Fibroblast of the aortic adventitia (primary cell): ENCODE measurements around the gene LUZP1. TPM values are rescaled to one million over a fixed set of nuclear protein-coding genes. Genes with fewer than 3 reads are reported as not detected.
"Not testable (repeated sequence)": the region's sequence is repeated elsewhere in the genome, so short reads cannot be mapped to it uniquely, and the experiment has no call there.

Experiments
- DNase-seq: peaks from one replicate; pipeline ENCODE4 v3.0.0-alpha.2; 2010; ENCODE audit warnings: low read depth
- H3K4me3 ChIP-seq: 2 replicates; pipeline ENCODE4 v1.5.1; 2011; ENCODE audit warnings: low read depth, mild to moderate bottlenecking, control low read depth, low read length, moderate library complexity
- total RNA-seq: library from RNA; depleted of rRNA; stranded (reverse); fragments of >200 nt; gene quantifications from 2 replicates; pipeline ENCODE4 v1.2.3, GENCODE V29; 2012; ENCODE audit warnings: low replicate concordance
- TF ChIP-seq, protein P1 (sequence below): IDR thresholded peaks from 2 replicates; pipeline ENCODE4 v1.5.1; 2011; ENCODE audit warnings: mild to moderate bottlenecking, low read length, control low read depth, inconsistent platforms; ENCODE audit not compliant: insufficient read depth

The LUZP1 gene
- total RNA-seq, 1 donor: 26.2 TPM

DNA sequence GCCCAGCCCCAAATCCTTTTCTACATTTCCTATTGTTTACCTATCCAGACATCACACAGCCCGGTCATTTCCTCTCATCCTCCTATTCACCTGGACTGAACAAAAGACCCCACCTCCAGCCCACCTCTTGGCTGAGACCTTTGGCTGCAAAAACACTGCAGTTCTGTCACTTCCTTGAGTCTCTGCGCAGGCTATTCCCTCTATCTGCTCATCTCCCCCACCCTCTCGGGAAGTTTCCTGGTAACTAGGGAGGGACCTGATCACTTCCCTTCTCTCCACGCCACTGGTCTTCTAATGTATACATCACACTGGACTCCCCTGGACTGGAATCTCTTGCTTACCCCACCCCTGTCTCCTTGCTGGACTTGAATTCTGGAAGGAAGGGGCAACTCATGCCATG, 43.3 kb upstream of the LUZP1 start:
- TF ChIP-seq, protein P1, sequence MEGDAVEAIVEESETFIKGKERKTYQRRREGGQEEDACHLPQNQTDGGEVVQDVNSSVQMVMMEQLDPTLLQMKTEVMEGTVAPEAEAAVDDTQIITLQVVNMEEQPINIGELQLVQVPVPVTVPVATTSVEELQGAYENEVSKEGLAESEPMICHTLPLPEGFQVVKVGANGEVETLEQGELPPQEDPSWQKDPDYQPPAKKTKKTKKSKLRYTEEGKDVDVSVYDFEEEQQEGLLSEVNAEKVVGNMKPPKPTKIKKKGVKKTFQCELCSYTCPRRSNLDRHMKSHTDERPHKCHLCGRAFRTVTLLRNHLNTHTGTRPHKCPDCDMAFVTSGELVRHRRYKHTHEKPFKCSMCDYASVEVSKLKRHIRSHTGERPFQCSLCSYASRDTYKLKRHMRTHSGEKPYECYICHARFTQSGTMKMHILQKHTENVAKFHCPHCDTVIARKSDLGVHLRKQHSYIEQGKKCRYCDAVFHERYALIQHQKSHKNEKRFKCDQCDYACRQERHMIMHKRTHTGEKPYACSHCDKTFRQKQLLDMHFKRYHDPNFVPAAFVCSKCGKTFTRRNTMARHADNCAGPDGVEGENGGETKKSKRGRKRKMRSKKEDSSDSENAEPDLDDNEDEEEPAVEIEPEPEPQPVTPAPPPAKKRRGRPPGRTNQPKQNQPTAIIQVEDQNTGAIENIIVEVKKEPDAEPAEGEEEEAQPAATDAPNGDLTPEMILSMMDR: no peak
- no peak for DNase-seq
- no peak overlapping the region for H3K4me3 ChIP-seq

DNA sequence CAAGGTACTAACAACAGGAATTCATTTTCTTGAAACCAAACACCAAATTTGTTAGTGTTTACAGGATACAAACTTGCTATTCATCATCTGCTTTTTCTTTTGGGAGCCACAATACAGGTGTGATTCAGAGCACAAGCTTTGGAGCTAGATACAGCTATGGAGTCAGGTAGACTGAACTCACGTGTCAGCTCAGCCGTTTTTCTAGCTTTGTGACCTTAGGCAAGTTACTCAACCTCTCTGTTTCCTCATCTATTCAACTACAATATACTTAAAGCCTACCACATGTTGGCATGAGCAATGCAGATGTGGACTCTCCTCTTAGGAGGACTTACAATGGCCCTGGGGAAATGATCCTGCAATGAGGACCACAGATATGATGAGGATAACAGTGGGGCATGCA, 42.3 kb upstream of the LUZP1 start:
- no peak for DNase-seq
- no peak overlapping the region for H3K4me3 ChIP-seq
- TF ChIP-seq, protein P1: no peak

DNA sequence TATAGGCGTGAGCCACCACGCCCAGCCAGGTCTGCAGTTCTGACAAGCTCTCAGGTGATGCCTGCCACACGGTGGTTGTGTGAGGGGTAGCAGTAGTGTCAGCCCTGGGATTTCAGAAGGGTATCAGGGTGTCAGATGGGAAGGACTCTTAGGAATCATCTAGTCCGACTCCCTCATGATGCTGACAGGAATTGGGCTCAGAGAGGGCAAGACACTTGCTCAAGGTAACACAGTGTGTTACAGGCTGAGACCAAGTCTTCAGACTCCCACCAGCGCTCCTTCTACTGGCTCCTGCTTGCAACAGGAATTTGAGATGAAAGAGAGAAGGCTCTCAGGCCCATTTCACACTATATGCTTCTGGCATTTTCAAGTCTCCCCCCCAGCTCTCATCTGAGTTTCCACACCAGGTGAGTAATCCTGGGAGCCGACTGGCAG, 41.7 kb upstream of the LUZP1 start:
- no peak for DNase-seq
- TF ChIP-seq, protein P1: no peak
- no peak overlapping the region for H3K4me3 ChIP-seq

DNA sequence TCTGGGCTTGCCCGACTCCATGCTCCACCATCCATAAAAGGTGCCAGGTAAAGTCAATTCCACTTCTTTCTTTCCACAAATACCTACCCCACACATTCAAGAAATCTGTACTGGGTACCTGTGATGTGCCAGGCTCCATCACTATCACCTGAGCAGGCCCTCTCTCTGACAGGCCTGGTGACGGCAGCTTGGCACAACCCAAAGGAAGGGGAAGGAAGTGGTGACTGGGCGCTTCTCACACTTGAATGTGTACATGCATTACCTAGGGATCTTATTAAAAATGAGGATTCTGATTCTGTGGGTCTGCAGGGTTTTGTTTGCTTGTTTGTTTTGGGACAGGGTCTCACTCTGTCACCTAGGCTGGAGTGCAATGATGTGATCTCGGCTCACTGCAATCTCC, 41.1 kb upstream of the LUZP1 start:
- TF ChIP-seq, protein P1: no peak
- no peak for DNase-seq
- no peak overlapping the region for H3K4me3 ChIP-seq

DNA sequence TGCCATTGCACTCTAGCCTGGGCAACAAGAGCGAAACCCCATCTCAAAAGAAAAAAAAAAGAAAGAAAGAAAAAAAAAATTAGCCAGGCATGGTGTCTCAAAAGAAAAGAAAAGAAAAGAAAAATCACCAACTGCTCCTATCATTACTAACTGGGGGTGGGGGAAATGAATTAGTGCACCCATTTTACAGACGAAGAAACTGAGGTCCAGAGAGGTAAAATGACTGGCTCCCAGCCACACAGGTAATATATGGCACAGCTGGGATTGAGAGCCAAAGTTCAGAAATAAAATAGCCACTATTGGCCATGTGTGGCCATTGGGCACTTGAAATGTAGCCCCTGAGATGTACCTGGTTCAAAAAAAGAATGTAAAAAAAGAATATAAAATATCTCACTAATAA, 39.9 kb upstream of the LUZP1 start:
- no peak overlapping the region for H3K4me3 ChIP-seq
- DNase-seq: no peak
- TF ChIP-seq, protein P1: no peak

DNA sequence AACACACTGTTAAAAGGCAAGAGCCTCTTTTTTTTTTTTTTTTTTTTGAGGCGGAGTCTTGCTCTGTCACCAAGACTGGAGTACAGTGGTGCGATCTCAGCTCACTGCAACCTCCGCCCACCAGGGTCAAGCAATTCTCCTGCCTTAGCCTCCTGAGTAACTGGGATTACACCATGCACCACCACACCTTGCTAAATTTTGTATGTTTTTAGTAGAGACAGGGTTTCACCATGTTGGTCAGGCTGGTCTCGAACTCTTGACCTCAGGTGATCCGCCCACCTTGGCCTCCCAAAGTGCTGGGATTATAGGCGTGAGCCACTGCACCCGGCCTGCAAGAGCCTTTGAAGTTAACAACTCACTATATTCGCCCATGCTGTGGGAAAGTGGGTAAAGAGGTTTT, 39.1 kb upstream of the LUZP1 start:
- not testable (repeated sequence) for H3K4me3 ChIP-seq, DNase-seq

DNA sequence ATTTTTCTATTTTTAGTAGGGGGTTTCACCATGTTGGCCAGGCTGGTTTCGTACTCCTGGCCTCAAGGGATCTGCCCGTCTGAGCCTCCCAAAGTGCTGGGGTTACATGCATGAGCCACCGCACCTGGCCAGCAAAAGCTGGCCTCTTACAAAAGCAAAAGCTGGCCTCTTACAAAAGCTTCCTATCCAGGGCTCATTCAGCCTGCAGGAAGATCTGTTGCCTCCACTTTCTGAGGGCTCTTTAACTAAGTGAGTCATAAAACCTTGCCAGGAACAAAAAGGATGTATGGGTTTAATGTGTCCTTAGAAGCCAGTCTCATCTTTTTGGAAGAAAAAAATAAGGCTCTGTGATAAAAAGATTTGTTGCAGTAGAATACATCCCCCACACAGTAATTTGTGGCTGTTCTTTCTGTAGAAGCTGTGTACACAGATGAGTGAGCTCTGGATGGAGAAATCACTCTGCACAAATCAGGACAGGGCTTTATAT, 33.6 kb upstream of the LUZP1 start:
- peak; percentile 40 for DNase-seq
- H3K4me3 ChIP-seq: no peak overlapping the region
- TF ChIP-seq, protein P1: no peak
